Breast epithelium (tissue), 4 donors: ENCODE measurements around the gene PACSIN3. TPM values are rescaled to one million over a fixed set of nuclear protein-coding genes. Genes with fewer than 3 reads are reported as not detected.
"Not testable (repeated sequence)": the region's sequence is repeated elsewhere in the genome, so short reads cannot be mapped to it uniquely, and the experiment has no call there.

Experiments
- DNase-seq, 2 donors: peaks; one replicate each; pipeline ENCODE4 v3.0.0-alpha.2; 2019; ENCODE audit warnings: low spot score in 2 of 2
- H3K27ac ChIP-seq, 2 donors: fragments of 200-600 bp; sonication (generic) in 1 of 2; one replicate each; pipeline ENCODE4 v1.5.1; 2016 to 2019; ENCODE audit warnings: mild to moderate bottlenecking in 1 of 2
- H3K27me3 ChIP-seq, 2 donors: fragments of 200-600 bp; sonication (generic) in 1 of 2; one replicate each; pipeline versions ENCODE4 v1.5.1 to v1.6.0; 2017 to 2019; ENCODE audit warnings: control low read depth in 1 of 2, mild to moderate bottlenecking in 1 of 2
- H3K36me3 ChIP-seq: fragments of 200-600 bp; one replicate; pipeline ENCODE4 v1.5.1; 2019
- H3K4me1 ChIP-seq, 2 donors: fragments of 200-600 bp; sonication (generic); one replicate each; pipeline ENCODE4 v1.5.1; 2016 to 2019; ENCODE audit warnings: control low read depth in 1 of 2
- H3K4me3 ChIP-seq, 3 donors: fragments of 200-600 bp; sonication (generic); 1 replicate in 2 of 3; 2 replicates in 1 of 3; pipeline ENCODE4 v1.5.1; 2016 to 2019; ENCODE audit warnings: mild to moderate bottlenecking in 3 of 3, moderate library complexity in 2 of 3
- H3K9me3 ChIP-seq, 2 donors: fragments of 200-600 bp; sonication (generic) in 1 of 2; one replicate each; pipeline ENCODE4 v1.5.1; 2016 to 2019; ENCODE audit warnings: control low read depth in 1 of 2
- POLR2A ChIP-seq: fragments of 450-650 bp; IDR thresholded peaks from one replicate; pipeline ENCODE4 v1.6.1; 2016; ENCODE audit warnings: antibody characterized with exemption, mild to moderate bottlenecking, moderate library complexity
- POLR2AphosphoS5 ChIP-seq, 3 donors: sonication (generic); formaldehyde crosslinking; IDR thresholded peaks; one replicate each; pipeline ENCODE4 v1.6.1; 2017; ENCODE audit warnings: antibody characterized with exemption in 3 of 3
- intact Hi-C: fragments of 100-400 bp; cut with DNase I; formaldehyde crosslinking; loops from one replicate; pipeline ENCODE4 v1.15.1; 2023; ENCODE audit warnings: low total_unique reads
- total RNA-seq, 3 donors: library from RNA; depleted of rRNA; stranded (reverse); fragments of >200 nt; gene quantifications; one replicate each; pipeline ENCODE4 v1.1.0, GENCODE V29; 2016
- TF ChIP-seq, protein P1 (sequence below), 3 donors: fragments of 450-650 bp; IDR thresholded peaks; one replicate each; pipeline ENCODE4 v1.5.1; 2016 to 2017; ENCODE audit warnings: antibody characterized with exemption in 3 of 3, mild to moderate bottlenecking in 3 of 3, moderate library complexity in 3 of 3

Gene PACSIN3
- total RNA-seq, 3 donors from 2014 or later, result 9.9 to 47.3 (median 33.1) TPM

- Histone ChIP-seq H3K27me3 (no peaks in the 10 kb centered on the region), H3K27ac (no peak overlapping the region), H3K4me3 (no peak overlapping the region), H3K4me1 (no peaks in the 10 kb centered on the region), H3K9me3 (no peaks in the 10 kb centered on the region), H3K36me3 (no peaks in the 10 kb centered on the region)
- DNase-seq, result no peak
- TF ChIP-seq, protein P1, sequence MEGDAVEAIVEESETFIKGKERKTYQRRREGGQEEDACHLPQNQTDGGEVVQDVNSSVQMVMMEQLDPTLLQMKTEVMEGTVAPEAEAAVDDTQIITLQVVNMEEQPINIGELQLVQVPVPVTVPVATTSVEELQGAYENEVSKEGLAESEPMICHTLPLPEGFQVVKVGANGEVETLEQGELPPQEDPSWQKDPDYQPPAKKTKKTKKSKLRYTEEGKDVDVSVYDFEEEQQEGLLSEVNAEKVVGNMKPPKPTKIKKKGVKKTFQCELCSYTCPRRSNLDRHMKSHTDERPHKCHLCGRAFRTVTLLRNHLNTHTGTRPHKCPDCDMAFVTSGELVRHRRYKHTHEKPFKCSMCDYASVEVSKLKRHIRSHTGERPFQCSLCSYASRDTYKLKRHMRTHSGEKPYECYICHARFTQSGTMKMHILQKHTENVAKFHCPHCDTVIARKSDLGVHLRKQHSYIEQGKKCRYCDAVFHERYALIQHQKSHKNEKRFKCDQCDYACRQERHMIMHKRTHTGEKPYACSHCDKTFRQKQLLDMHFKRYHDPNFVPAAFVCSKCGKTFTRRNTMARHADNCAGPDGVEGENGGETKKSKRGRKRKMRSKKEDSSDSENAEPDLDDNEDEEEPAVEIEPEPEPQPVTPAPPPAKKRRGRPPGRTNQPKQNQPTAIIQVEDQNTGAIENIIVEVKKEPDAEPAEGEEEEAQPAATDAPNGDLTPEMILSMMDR (IDR thresholded peaks at IDR 0.05), result no peak
- TF ChIP-seq POLR2AphosphoS5 (IDR thresholded peaks at IDR 0.05), result no peak
- no peak for TF ChIP-seq POLR2A
- intact Hi-C loops, result no loop called here
These were observed 21.2 kb upstream of the PACSIN3 start for GRCh38 chr11:47207459-47207858.

DNA sequence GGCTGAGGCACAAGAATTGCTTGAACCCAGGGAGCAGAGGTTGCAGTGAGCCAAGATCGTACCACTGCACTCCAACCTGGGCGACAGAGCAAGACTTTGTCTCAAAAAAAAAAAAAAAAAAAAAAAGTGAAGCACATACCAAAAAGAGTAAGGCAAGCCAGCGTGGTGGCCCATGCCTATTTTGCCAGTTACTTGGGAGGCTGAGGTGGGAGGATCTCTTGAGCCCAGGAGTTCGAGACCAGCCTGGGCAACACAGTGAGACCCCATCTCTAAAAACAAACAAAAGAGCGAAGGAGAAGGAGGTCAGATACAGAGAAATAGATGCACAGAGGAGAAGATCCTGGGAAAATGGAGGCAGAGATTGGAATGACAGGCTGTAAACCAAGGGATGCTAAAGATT is 20.3 kb upstream of the PACSIN3 start:
- H3K27ac ChIP-seq, H3K4me3 ChIP-seq, DNase-seq, H3K9me3 ChIP-seq, H3K4me1 ChIP-seq, H3K36me3 ChIP-seq, H3K27me3 ChIP-seq, intact Hi-C loops: not testable (repeated sequence)

- no peak for DNase-seq
- no peak overlapping the region for H3K4me3 ChIP-seq
- H3K9me3 ChIP-seq, result no peaks in the 10 kb centered on the region
- no peaks in the 10 kb centered on the region for H3K4me1 ChIP-seq
- H3K36me3 ChIP-seq, result no peaks in the 10 kb centered on the region
- TF ChIP-seq POLR2AphosphoS5 (IDR thresholded peaks at IDR 0.05) (no peak), POLR2A (no peak)
- TF ChIP-seq, protein P1 (IDR thresholded peaks at IDR 0.05), result no peak
- no peak overlapping the region for H3K27ac ChIP-seq
- intact Hi-C loops, result no loop called here
- no peaks in the 10 kb centered on the region for H3K27me3 ChIP-seq
These were observed 18.4 kb upstream of the PACSIN3 start for GRCh38 chr11:47204637-47204989.

- TF ChIP-seq, protein P1 (IDR thresholded peaks at IDR 0.05), result no peak
- no peak for TF ChIP-seq POLR2A
- no peak for TF ChIP-seq POLR2AphosphoS5 (IDR thresholded peaks at IDR 0.05)
- H3K36me3 ChIP-seq, result no peaks in the 10 kb centered on the region
- no peak overlapping the region for H3K4me3 ChIP-seq
- no peak overlapping the region for H3K27ac ChIP-seq
- no peaks in the 10 kb centered on the region for H3K27me3 ChIP-seq
- intact Hi-C loops, result no loop called here
- DNase-seq, result no peak
- H3K4me1 ChIP-seq, result no peaks in the 10 kb centered on the region
- H3K9me3 ChIP-seq, result no peaks in the 10 kb centered on the region
These were observed 16.3 kb upstream of the PACSIN3 start for GRCh38 chr11:47202576-47202975.

- Histone ChIP-seq H3K27ac (no peak overlapping the region), H3K4me1 (no peaks in the 10 kb centered on the region), H3K27me3 (no peaks in the 10 kb centered on the region), H3K36me3 (no peaks in the 10 kb centered on the region), H3K4me3 (no peak overlapping the region), H3K9me3 (no peaks in the 10 kb centered on the region)
- TF ChIP-seq POLR2A, result no peak
- TF ChIP-seq POLR2AphosphoS5 (IDR thresholded peaks at IDR 0.05), result no peak
- TF ChIP-seq, protein P1 (IDR thresholded peaks at IDR 0.05), result no peak
- no peak for DNase-seq
- intact Hi-C loops, result no loop called here
These were observed 14.8 kb upstream of the PACSIN3 start for GRCh38 chr11:47201015-47201414.

DNA sequence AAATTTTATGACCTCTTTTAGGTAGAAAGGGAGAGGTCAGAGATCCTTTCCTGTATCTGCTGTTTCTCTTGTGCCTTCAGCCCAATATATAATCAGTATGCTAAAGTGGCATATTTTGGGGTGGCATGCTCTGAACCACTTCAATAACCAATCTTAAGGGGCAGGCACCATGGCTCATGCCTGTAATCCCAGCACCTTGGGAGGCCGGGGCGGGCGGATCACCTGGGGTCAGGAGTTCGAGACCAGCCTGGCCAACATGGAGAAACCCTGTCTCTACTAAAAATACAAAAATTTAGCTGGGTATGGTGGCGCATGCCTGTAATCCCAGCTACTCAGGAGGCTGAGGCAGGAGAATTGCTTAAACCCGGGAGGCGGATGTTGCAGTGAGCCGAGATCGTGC is 11.9 kb upstream of the PACSIN3 start:
- H3K4me1 ChIP-seq, intact Hi-C loops, H3K27me3 ChIP-seq: not testable (repeated sequence)

More for the DNA sequence above, 11.9 kb upstream of the PACSIN3 start:
- DNase-seq, H3K27ac ChIP-seq, H3K4me3 ChIP-seq, H3K9me3 ChIP-seq, H3K36me3 ChIP-seq: not testable (repeated sequence)
